Activated gamma-delta T cell treated with Interleukin-2 at 50 U/mL for 16 hours (primary cell): ENCODE results near the gene RMC1.
"Not testable (repeated sequence)": the region's sequence is repeated elsewhere in the genome, so short reads cannot be mapped to it uniquely, and the experiment has no call there.

Source experiments
- DNase-seq: peaks from one replicate; pipeline ENCODE4 v3.0.0-alpha.2; 2020

The RMC1 gene

GRCh38 chr18:23567671-23568070 lies 64.4 kb downstream of the RMC1 start:
- DNase-seq: no peak

- DNase-seq: no peak
These were observed 65.2 kb downstream of the RMC1 start for GRCh38 chr18:23568281-23569138.

- DNase-seq: no peak
These were observed 66.2 kb downstream of the RMC1 start for GRCh38 chr18:23569299-23570063.

GRCh38 chr18:23570912-23571504 lies 67.7 kb downstream of the RMC1 start:
- peak; percentile 22 for DNase-seq

- no peak for DNase-seq
These were observed 68.7 kb downstream of the RMC1 start for GRCh38 chr18:23572012-23572411.

DNA sequence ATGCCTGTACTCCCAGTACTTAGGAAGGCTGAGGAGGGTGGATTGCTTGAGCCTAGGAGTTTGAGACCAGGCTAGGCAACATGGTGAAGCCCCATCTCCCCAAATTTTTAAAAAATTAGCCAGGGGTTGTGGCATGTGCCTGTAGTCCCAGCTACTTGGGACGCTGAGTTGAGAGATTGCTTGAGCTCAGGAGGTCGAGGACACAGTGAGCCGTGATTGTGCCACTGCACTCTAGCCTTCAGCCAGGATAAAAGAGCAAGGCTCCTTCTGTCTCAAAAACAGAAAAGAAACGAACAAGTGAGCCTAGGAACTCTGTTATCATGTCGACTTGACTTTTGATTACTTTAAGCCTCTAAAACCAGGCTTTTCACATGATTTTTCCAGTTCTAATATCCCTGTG lies 69.3 kb downstream of the RMC1 start:
- no peak for DNase-seq

GRCh38 chr18:23573020-23573419 lies 69.7 kb downstream of the RMC1 start:
- no peak for DNase-seq

DNA sequence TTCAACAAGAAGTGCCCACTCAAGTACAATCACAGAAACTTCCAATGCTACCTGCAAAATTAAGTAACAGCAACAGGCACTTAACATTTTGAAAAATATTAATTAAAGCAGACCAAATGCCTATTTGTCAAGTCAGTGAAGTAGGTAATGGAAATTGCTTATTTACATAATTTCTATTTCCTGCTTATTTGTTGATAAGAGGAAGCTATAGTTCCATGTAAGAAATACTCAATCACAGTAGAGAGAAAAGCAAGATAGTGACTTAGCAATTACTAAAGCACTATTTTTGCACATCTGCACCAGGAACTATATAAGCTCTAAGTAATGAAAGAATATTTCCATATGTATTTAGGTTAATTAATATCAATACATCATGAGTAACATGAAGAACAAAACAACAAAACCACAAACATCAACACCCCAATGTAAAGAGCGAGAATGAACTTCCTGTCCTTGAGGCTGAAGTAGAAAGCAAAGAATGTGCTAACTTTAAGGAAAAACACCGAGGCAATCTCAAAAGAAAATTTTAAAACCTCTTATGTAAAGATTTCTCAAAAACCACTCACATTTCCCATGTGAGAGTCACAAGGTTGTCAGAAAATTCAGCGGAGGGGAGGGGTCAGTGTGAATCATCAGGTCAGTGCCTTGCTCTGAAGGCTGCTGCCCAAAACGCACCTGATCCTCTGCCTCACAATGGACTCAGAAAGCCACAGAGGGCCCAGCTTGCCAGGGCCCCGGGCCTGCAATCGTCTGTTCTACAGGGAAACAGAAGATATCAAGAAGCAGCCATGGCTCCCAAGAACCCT lies 70.5 kb downstream of the RMC1 start:
- peak; percentile 38 for DNase-seq

GRCh38 chr18:23574611-23575308 lies 71.4 kb downstream of the RMC1 start:
- no peak for DNase-seq

DNA sequence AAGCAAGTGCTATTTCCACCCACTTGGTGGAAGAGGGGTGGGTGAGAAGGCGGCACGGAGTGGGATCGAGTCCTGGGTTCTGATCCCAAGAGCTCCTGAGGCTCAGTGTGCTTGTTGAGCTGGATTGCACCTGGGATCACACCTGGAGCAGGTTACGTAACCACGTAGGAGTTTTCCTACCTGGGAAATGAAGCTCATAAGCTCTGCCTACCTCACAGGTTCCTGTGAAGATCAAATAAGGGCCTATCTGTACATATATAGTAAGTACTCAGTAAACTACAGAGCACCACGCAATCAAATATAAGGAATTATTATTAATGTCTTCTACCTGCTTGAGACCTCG lies 72.0 kb downstream of the RMC1 start:
- DNase-seq: no peak

- not testable (repeated sequence) for DNase-seq
These were observed 74.2 kb downstream of the RMC1 start for GRCh38 chr18:23577521-23577920.

DNA sequence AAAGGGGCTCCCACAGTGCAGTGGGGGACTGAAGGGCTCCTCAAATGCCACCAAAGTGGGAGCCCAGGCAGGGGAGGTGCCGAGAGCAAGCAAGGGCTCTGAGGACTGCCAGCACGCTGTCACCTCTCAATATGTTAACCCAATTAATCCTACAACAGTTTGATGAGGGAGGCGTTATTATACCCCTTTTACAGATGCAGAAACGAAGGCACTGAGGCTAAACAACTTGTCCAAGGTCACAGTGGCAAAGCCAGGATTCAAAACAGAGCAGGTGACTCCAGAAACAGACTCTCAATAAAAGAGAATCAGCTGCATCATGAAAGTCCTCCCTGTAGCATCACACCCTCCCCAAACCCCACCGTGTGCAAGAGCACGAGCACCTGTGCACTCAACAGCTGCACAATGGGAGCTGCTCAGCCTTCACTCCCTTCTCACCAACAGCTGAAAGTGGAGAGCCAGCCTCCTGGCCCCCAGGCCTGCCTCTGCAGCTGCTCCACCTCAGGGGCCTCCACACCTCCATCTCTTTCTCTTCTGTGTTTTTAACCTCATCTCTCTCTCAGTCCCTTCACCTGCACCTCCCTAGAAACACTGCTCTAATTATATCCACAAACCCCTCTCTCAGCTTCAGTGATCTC lies 74.9 kb downstream of the RMC1 start:
- no peak for DNase-seq

DNA sequence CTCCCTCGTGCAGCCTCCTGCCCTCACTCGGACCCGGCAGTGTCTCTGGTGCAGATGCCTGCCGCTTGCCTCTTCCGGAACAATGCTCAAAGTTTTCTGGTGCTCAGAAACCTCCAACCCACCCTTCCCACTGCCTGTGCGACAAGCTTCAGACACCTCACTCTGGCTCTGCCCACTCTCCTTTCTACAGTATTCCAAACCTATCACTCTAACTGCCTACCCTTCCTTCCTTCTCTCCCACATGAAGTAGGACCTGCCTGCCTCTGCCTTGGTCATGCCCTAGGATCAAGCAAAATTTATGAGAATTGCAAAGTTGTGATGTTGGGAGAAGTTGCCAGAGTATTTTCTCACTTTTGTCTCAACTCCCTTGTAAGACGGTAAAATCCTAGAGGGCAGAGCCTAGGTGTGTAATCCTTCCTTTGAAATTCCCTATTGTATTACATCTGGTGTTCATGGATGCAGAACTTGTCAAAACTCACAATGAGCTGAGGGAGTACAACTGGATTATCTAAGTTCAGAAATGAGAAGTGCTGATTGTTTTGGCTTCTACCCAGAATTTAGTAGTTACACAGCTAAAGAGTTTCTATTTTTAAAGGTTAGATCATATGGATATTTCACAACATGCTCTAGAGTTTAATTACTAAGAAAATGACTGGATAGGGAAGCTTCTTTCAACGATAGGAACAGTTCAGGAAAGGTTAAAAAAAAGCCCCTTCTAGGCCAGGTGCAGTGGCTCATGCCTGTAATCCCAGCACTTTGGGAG lies 75.8 kb downstream of the RMC1 start:
- no peak for DNase-seq

DNA sequence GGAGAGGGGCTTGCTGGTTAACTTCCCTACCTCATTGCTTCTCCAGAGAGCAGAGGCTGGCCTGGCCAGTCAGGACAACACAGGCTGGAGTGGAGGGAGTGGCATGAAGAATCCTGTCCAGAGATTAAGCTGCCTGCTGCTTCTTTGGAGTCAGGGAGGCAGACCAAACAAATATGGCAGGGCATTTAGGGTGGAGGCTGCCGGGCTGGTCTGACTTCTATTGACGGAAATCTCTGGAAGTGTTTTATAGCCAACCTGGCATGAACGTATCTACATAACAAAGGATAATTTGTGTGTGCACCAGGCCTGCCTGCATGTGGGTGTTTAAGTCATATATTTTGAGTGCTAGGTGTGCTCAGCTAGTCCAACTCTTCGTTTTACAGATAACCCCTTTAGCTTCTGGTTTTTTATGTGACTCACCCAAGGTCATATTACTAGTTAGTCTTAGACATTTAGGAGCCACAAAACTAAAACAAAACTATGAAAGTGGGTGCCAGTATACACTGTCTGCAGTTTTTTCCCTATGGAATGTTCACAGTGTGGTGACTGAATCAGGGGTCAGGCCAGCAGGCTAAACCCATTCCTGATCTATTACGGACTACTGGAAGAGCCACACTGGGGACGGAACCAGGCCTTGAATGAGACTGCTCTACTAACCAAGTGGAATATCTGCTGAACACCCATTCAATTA lies 77.5 kb downstream of the RMC1 start:
- DNase-seq: no peak
